ENCODE data around the gene NFASC. TPM values are rescaled to one million over a fixed set of nuclear protein-coding genes. Genes with fewer than 3 reads are reported as not detected.

The NFASC gene
- total and polyA plus RNA-seq, 2 donors (not counting 3 experiments of a cell fraction or from before 2014, with no cell fraction given): not detected

GRCh38 chr1:204875255-204875654 is 4.6 kb downstream of the NFASC start:
- no peaks in the 10 kb centered on the region for H4K20me1 ChIP-seq (replicated peaks; ENCODE audit: control insufficient read depth, extremely low read depth, insufficient read depth, low read length)
- no peak overlapping the region for H3K4me2 ChIP-seq (ENCODE audit: insufficient read depth, low read length)
- FAIRE-seq (no peak), DNase-seq (ENCODE audit: low read depth, low spot score) (no peak)
- CTCF ChIA-PET: no interaction called here
- intact Hi-C loops (cut with micrococcal nuclease): no loop called here
- BruUV-seq (replicated peaks): no TSS peak
- no peaks in the 10 kb centered on the region for H3K9me3 ChIP-seq (replicated peaks; ENCODE audit: control insufficient read depth, insufficient read depth, low read length)
- no peak overlapping the region for H2AFZ ChIP-seq (ENCODE audit: low read depth, low read length)
- H3K4me1 ChIP-seq (ENCODE audit: control insufficient read depth, extremely low read depth, insufficient read depth, low read length): no peaks in the 10 kb centered on the region
- POLR2A ChIA-PET: no interaction called here
- H3K4me3 ChIP-seq (replicated peaks in 1 of 3; ENCODE audit: insufficient read depth in 1 of 3, low read depth in 1 of 3, low read length in 3 of 3): no peak overlapping the region
- no peaks in the 10 kb centered on the region for H3K79me2 ChIP-seq (ENCODE audit: control insufficient read depth, insufficient read depth, low read length)
- no peaks in the 10 kb centered on the region for H3K36me3 ChIP-seq (ENCODE audit: control insufficient read depth in 2 of 2, extremely low read depth in 1 of 2, insufficient read depth in 2 of 2, low read length in 2 of 2)
- no peak overlapping the region for H3K9ac ChIP-seq (replicated peaks; ENCODE audit: extremely low read depth, insufficient read depth, low read length)
- TF ChIP-seq POLR2AphosphoS5 (IDR thresholded peaks at IDR 0.05; ENCODE audit: insufficient read depth, low read depth, low read length): no peak
- TF ChIP-seq MYC (IDR thresholded peaks at IDR 0.05; ENCODE audit: low read depth, low read length): no peak
- TF ChIP-seq POLR2A (IDR thresholded peaks at IDR 0.05; ENCODE audit: low read depth, low read length): no peak
- no peak for TF ChIP-seq JUN (IDR thresholded peaks at IDR 0.05; ENCODE audit: borderline replicate concordance, insufficient read depth, insufficient read length, low read depth)
- TF ChIP-seq CTCF (IDR thresholded peaks at IDR 0.05; ENCODE audit: extremely low read depth in 1 of 2, insufficient read depth in 1 of 2, low read depth in 1 of 2, low read length in 2 of 2): no peak
- no peak for TF ChIP-seq MAX (IDR thresholded peaks at IDR 0.05; ENCODE audit: insufficient read depth, insufficient read length)
- TF ChIP-seq GATA2 (IDR thresholded peaks at IDR 0.05; ENCODE audit: insufficient read depth, insufficient read length, low read depth, low read length): no peak
- TF ChIP-seq FOS (IDR thresholded peaks at IDR 0.05; ENCODE audit: borderline replicate concordance, insufficient read depth, low read length): no peak
- no peak for TF ChIP-seq EZH2 (IDR thresholded peaks at IDR 0.05; ENCODE audit: borderline replicate concordance, low read depth, low read length, severe bottlenecking)
- H3K27ac ChIP-seq (ENCODE audit: insufficient read depth, low read depth, low read length): no peak overlapping the region
- no peaks in the 10 kb centered on the region for H3K9me1 ChIP-seq (replicated peaks; ENCODE audit: control insufficient read depth, extremely low read depth, insufficient read depth, low read length)
- peaks cover 3 to 5% of the 10 kb centered on the region in 2 experiments for H3K27me3 ChIP-seq (ENCODE audit: control insufficient read depth in 2 of 2, insufficient read depth in 2 of 2, low read length in 2 of 2)
- dilution Hi-C loops (cut with MboI; ENCODE audit: extremely low pct_ligation_motif_present, low sequenced_read_pairs): no loop called here
